ENCODE data around the gene IRF2.

The IRF2 gene

GRCh38 chr4:184364100-184364921 lies 110.0 kb downstream of the IRF2 start:
- H4K20me1 ChIP-seq (ENCODE audit: insufficient read depth): no peaks in the 10 kb centered on the region
- H3K4me2 ChIP-seq: no peak overlapping the region
- H3K4me3 ChIP-seq (IDR thresholded peaks at IDR 0.05; ENCODE audit: insufficient read depth, low read depth, low read length): no peak overlapping the region
- peaks cover 21% of the 10 kb centered on the region for H3K4me1 ChIP-seq (ENCODE audit: low read depth, poor library complexity, severe bottlenecking)
- no peak overlapping the region for H2AFZ ChIP-seq (ENCODE audit: low read depth)
- TF ChIP-seq CTCF (conservative IDR thresholded peaks at IDR 0.05; ENCODE audit: low read depth, low read length): no peak
- H3K27ac ChIP-seq: no peak overlapping the region
- H3K79me2 ChIP-seq (ENCODE audit: insufficient read depth, low read depth): no peaks in the 10 kb centered on the region
- H3K9ac ChIP-seq: no peak overlapping the region
- H3K27me3 ChIP-seq (ENCODE audit: insufficient read depth, low read depth): no peaks in the 10 kb centered on the region
- H3K36me3 ChIP-seq (ENCODE audit: insufficient read depth): no peaks in the 10 kb centered on the region

DNA sequence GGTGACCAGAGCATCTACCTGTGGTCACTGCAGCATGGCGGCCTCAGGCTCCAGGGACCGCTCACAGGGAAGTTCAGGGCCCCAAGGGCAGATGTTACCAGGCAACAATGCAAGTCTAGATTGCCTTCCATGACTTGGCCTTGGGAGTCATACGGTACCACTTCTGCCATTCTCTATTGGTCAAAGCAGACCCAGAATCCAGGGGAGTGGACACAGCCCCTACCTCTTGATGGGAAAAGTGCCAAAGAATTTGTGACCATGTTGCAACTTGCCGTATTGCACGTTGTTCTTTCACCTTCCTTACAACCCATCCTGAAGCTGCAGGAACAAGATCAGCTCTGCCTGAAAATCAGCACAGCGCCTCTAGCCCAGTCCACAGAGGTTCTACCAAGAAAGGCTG lies 111.1 kb downstream of the IRF2 start:
- no peak overlapping the region for H3K4me2 ChIP-seq
- H3K27ac ChIP-seq: no peak overlapping the region
- H2AFZ ChIP-seq (ENCODE audit: low read depth): no peak overlapping the region
- H3K9ac ChIP-seq: no peak overlapping the region
- H3K27me3 ChIP-seq (ENCODE audit: insufficient read depth, low read depth): no peaks in the 10 kb centered on the region
- TF ChIP-seq CTCF (conservative IDR thresholded peaks at IDR 0.05; ENCODE audit: low read depth, low read length): no peak
- no peaks in the 10 kb centered on the region for H4K20me1 ChIP-seq (ENCODE audit: insufficient read depth)
- H3K4me1 ChIP-seq (ENCODE audit: low read depth, poor library complexity, severe bottlenecking): peaks cover 15% of the 10 kb centered on the region
- no peaks in the 10 kb centered on the region for H3K36me3 ChIP-seq (ENCODE audit: insufficient read depth)
- no peaks in the 10 kb centered on the region for H3K79me2 ChIP-seq (ENCODE audit: insufficient read depth, low read depth)
- no peak overlapping the region for H3K4me3 ChIP-seq (IDR thresholded peaks at IDR 0.05; ENCODE audit: insufficient read depth, low read depth, low read length)

DNA sequence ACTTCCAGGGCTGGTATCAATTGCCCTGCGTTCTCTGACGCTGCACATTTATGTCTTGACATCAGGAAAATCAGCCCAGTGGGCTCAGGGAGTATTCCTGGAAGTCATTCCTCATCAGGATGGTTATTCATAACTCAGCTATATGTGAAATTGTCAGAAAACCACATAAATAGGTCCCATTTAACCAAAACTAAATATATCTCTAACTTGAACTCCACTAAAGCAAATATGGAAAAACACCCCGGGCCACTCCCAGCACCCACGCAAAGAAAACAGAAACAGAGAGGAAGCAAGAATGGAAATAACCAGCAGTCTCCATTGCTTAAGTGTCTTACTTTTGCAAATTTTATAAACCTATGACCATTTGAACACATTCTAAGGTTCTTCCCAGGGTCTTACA lies 112.0 kb downstream of the IRF2 start:
- Histone ChIP-seq H3K36me3 (ENCODE audit: insufficient read depth) (no peaks in the 10 kb centered on the region), H4K20me1 (ENCODE audit: insufficient read depth) (no peaks in the 10 kb centered on the region), H3K4me2 (no peak overlapping the region), H3K4me1 (ENCODE audit: low read depth, poor library complexity, severe bottlenecking) (peaks cover 13% of the 10 kb centered on the region), H3K79me2 (ENCODE audit: insufficient read depth, low read depth) (no peaks in the 10 kb centered on the region), H2AFZ (ENCODE audit: low read depth) (no peak overlapping the region), H3K9ac (no peak overlapping the region), H3K27ac (no peak overlapping the region), H3K4me3 (IDR thresholded peaks at IDR 0.05; ENCODE audit: insufficient read depth, low read depth, low read length) (no peak overlapping the region), H3K27me3 (ENCODE audit: insufficient read depth, low read depth) (no peaks in the 10 kb centered on the region)
- TF ChIP-seq CTCF (conservative IDR thresholded peaks at IDR 0.05; ENCODE audit: low read depth, low read length): no peak

DNA sequence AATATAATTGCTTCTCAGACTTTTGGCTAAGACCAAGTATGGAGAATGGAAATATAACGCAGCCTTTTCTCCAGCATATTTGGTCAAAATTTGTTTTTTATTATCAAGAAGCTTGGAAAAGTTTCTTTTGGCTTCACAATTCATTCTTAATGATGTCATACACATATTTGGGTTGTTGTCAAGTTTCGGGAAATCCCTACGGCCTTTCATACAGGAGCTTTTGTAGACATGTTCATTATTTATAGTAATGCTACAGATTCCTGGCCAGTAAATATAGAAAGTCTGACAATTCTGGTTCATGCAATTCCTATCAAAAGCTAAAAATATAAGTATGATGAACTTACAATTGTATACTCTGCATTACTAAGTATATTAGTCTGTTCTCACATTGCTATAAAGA lies 112.9 kb downstream of the IRF2 start:
- H2AFZ ChIP-seq (ENCODE audit: low read depth): no peak overlapping the region
- H3K4me2 ChIP-seq: no peak overlapping the region
- no peak for TF ChIP-seq CTCF (conservative IDR thresholded peaks at IDR 0.05; ENCODE audit: low read depth, low read length)
- no peak overlapping the region for H3K9ac ChIP-seq
- no peak overlapping the region for H3K4me3 ChIP-seq (IDR thresholded peaks at IDR 0.05; ENCODE audit: insufficient read depth, low read depth, low read length)
- no peaks in the 10 kb centered on the region for H3K36me3 ChIP-seq (ENCODE audit: insufficient read depth)
- H4K20me1 ChIP-seq (ENCODE audit: insufficient read depth): no peaks in the 10 kb centered on the region
- H3K27me3 ChIP-seq (ENCODE audit: insufficient read depth, low read depth): no peaks in the 10 kb centered on the region
- H3K79me2 ChIP-seq (ENCODE audit: insufficient read depth, low read depth): no peaks in the 10 kb centered on the region
- H3K4me1 ChIP-seq (ENCODE audit: low read depth, poor library complexity, severe bottlenecking): peaks cover 15% of the 10 kb centered on the region
- no peak overlapping the region for H3K27ac ChIP-seq
